Mucosa of stomach (tissue), 1 donor: ENCODE measurements around the gene ETS1.
A peak's percentile ranks its signal among the peaks of the same experiment; 100 is the strongest.

Source experiments
- H3K27me3 ChIP-seq: one replicate; pipeline ENCODE4 v1.7.0; 2013; ENCODE audit warnings: mild to moderate bottlenecking, low read length; ENCODE audit not compliant: control insufficient read depth, insufficient read depth
- H3K36me3 ChIP-seq: one replicate; pipeline ENCODE4 v1.7.0; 2013; ENCODE audit warnings: low read length; ENCODE audit not compliant: control insufficient read depth, insufficient read depth
- H3K4me1 ChIP-seq: one replicate; pipeline ENCODE4 v1.7.0; 2013; ENCODE audit warnings: mild to moderate bottlenecking, low read length; ENCODE audit not compliant: control insufficient read depth, insufficient read depth
- H3K4me3 ChIP-seq: one replicate; pipeline ENCODE4 v1.7.0; 2013; ENCODE audit warnings: low read length
- H3K9ac ChIP-seq: one replicate; pipeline ENCODE4 v1.7.0; 2013; ENCODE audit warnings: mild to moderate bottlenecking, low read length, moderate library complexity
- H3K9me3 ChIP-seq: one replicate; pipeline ENCODE4 v1.7.0; 2013; ENCODE audit warnings: mild to moderate bottlenecking, low read length, moderate library complexity; ENCODE audit not compliant: control insufficient read depth
- donor health status: Pancreatic carcinoma.

Gene ETS1

DNA sequence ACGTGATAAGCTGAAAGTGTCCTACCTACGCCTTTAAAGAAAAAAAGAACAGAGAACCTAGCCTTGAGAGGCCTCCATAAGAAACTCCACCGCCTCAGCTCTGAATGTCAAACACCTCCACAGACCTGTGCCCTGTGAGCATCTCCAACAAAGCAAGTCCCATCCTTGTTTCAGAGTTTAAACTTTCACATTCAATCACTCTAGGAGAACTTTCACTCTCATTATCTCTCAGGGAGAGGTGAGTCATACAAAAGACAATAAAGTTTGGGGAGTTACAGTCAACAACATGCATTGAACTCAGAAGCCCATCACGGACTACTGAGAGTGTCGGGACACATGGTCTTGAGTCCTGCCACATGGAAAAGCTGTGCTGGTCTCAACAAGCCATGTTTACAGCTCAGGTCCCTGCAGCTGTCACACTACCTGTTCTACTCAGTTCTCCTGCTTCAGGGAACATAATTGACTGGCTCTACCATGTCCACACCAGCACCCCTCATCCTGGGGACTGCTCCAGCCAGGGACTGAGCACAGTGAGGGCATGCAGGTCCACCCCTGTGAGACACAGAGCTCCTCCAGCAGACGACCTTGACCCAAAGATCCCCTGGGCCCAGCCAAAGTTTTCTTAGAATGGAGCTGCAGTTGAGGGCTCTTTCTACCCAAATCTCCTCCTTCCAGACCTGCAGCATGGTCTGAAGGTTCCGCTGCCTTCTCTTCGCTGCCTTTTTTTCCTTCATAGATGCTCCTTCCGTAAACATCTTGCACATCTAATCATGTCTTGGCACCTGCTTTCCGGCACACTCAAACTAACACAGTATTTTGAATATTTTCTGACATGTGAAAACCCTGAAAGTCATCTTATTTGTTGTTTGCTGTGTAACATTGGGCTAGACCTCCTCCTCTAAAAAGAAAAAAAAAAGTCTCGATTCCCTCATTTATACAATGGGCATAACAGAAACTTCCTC lies 114.9 kb downstream of the ETS1 start:
- Histone ChIP-seq H3K9me3 (no peaks in the 10 kb centered on the region), H3K4me3 (no peak overlapping the region), H3K36me3 (no peaks in the 10 kb centered on the region), H3K27me3 (no peaks in the 10 kb centered on the region), H3K9ac (no peak overlapping the region), H3K4me1 (peaks cover 78% of the 10 kb centered on the region)

DNA sequence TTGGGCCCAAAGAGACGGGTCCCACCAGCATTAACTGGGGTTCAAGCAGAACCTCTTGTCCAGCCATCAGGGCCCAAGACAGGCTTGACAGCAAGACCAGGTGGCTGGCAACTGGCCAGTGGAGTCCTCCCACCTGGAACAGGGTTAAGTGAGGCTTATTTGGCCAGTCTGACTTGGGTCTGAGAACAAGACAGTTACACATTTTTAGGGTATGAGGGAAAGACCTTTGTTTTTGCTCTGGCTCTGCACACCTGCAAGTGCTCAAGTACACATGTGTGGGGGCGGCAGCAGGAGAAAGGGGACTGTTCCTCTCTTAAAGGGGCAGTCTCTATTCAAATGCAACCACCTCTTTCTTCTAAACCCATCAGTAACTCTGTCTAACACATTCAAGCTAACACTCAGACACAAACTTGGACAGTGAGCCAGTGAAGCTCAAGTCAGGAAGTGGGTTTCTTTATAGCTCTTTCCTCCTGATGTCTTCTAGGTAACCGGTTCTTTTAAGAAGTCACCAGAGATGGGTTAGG lies 116.2 kb downstream of the ETS1 start:
- no peak overlapping the region for H3K9ac ChIP-seq
- H3K4me1 ChIP-seq, result peaks cover 74% of the 10 kb centered on the region
- no peaks in the 10 kb centered on the region for H3K36me3 ChIP-seq
- H3K4me3 ChIP-seq, result no peak overlapping the region
- no peaks in the 10 kb centered on the region for H3K9me3 ChIP-seq
- no peaks in the 10 kb centered on the region for H3K27me3 ChIP-seq

DNA sequence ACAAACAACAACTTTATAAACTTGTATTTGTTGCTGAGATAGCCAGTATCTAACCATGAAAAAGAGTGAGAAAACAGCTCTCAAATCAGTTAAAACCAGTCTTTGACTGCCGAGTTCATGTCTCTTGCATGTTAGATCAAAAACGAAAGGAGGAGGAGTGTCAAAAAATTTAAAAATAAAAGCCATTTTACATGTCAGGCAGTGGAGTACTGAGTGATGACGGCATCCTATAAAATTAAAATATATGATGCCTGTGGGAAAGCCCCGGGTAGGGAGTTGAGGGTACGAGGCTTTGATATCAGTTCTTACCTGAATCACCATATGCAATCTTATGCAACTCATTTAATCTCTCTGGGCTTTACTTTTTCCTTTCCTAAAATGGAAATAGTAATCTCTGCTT lies 117.3 kb downstream of the ETS1 start:
- Histone ChIP-seq H3K4me3 (no peak overlapping the region), H3K27me3 (no peaks in the 10 kb centered on the region), H3K9me3 (no peaks in the 10 kb centered on the region), H3K9ac (no peak overlapping the region), H3K4me1 (peaks cover 63% of the 10 kb centered on the region), H3K36me3 (no peaks in the 10 kb centered on the region)

DNA sequence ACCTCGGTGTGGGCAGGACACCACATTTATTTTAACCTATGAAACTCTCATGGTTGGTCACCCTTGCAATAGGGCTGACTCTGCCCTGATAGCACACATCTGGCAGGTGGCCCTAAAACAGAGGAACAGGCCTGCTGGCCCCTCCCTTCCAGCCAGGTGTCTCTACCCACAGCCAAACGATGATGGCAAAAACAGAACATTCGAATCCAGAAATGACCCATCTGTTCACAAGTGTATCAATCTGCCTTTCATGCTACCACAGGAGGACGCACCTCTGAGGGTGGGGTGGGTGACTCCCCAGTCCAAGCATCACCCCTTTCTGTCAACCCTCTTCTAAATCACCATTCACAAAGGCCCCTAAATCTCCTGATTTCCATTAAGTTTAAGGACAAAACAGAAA lies 118.1 kb downstream of the ETS1 start:
- Histone ChIP-seq H3K4me1 (peaks cover 63% of the 10 kb centered on the region), H3K36me3 (no peaks in the 10 kb centered on the region)

DNA sequence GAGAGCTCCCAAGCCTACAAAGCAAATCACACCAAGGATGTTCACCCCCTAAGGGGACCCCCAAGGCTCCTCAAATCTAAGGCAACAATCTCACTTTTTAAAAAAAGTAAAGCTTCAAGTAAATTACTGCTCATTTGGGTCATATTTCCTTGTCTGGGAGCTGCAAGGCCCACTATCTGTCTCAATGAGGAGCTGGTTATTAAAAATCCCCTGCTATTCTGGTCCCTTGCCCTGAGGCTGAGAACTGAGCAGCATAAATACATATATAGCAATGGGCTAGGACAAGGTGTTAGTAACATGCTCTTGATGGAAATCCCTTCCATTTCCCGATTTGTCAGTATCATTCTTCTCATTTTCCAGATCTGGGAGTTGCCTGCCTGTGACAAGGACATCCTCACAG lies 119.2 kb downstream of the ETS1 start:
- Histone ChIP-seq H3K9ac (no peak overlapping the region), H3K4me3 (no peak overlapping the region), H3K27me3 (no peaks in the 10 kb centered on the region), H3K9me3 (no peaks in the 10 kb centered on the region), H3K4me1 (peaks cover 64% of the 10 kb centered on the region), H3K36me3 (no peaks in the 10 kb centered on the region)

More for the DNA sequence above, 118.1 kb downstream of the ETS1 start:
- Histone ChIP-seq H3K4me3 (no peak overlapping the region), H3K27me3 (no peaks in the 10 kb centered on the region), H3K9me3 (no peaks in the 10 kb centered on the region), H3K9ac (no peak overlapping the region)

DNA sequence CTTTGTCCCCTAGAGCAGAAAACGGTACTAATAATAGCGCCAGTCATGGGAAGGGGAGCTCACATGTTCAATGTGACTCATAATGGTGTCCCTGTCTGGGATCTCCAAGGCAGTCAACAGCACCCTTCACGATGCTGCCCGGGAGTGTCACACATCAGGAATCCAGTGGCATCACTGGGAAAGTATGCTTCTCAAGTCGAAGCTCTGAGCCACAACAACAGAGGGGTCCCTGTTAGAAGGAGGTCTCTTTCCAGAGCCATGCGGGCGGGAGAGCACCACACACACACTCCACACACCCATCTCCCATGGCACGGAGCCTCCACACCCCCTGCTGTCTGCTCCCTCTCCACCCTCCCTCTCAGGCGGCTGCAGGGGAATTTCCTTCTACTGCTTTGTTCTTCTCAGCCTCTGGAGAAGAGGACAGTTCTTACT lies 119.7 kb downstream of the ETS1 start:
- Histone ChIP-seq H3K27me3 (no peaks in the 10 kb centered on the region), H3K9ac (no peak overlapping the region), H3K9me3 (no peaks in the 10 kb centered on the region), H3K36me3 (no peaks in the 10 kb centered on the region), H3K4me1 (peaks cover 59% of the 10 kb centered on the region), H3K4me3 (no peak overlapping the region)

DNA sequence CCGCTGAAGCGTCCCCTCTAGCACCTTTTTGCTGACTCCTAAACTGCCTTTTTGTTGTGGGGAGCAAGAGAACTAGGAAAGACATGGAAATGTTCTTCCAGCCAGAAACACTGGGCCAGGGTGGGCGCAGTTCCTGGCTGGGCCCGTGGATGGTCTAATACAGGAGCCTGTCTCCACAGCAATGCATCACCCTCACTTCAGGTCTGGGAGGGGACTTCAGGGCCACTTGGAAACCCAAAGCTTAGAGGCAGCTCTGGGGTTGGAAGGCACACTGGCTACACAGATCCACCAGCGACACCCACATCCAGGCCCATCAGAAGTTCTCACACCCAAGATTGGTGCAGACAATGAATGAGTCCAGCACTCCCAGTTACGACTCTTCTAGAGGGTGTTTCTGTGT lies 120.3 kb downstream of the ETS1 start:
- no peak overlapping the region for H3K9ac ChIP-seq
- H3K27me3 ChIP-seq, result no peaks in the 10 kb centered on the region
- H3K36me3 ChIP-seq, result no peaks in the 10 kb centered on the region
- no peaks in the 10 kb centered on the region for H3K9me3 ChIP-seq
- H3K4me1 ChIP-seq, result peaks cover 54% of the 10 kb centered on the region
- no peak overlapping the region for H3K4me3 ChIP-seq

DNA sequence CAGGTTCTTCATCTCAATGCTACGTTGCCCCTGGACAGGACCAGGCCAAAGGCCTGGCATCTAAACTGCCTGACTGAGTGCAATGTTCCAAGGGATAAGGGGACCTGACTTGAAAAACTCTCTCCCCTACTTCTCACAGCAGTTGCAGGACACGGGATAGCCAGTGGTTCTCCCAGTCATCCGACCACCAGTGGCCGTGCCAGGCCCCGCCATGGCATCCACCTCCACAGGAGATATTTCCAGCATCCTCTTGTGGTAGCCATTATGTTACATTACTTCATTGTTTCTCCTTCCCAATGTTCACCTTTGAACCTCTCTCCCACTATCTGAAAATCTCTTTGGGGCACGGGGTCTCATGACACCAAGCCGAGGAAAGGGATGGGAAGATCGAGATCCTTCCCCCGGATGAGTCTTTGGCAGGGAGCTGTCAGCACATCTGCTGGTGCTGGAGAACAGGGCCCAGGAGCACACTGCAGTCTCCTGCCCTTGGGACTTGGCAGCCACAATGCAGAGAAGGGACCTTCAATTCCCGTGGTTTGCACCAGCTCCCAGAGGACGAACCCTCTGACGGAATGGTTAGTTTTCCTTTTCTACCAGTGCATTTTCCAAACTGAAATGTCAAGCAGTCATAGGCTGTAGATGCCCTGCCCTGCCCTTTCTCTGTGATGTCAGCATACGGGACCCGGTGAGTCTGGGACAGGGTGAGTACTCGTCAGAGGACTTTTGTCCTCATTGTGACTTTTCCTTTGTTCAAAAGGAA lies 121.2 kb downstream of the ETS1 start:
- Histone ChIP-seq H3K9me3 (no peaks in the 10 kb centered on the region), H3K9ac (no peak overlapping the region), H3K4me1 (peaks cover 47% of the 10 kb centered on the region), H3K4me3 (no peak overlapping the region), H3K27me3 (no peaks in the 10 kb centered on the region), H3K36me3 (no peaks in the 10 kb centered on the region)

DNA sequence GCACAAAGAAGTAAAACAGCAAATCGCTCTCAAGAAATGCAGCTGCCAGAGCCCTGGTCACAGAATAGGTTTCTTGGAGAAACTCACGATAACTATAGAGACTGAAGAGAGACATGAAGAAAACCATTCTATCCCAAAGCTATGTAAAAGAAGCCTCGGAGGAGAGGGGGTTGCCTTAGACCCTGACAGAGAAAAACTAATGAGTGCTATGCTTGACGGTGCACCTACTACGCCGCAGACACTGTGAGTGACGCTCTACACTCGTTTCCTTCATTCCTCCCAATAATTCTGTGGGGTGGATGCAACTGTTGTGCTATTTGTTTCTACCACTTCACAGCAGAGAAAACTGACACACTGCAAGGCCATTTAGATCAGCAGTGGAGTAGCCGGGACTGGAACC lies 121.8 kb downstream of the ETS1 start:
- no peak overlapping the region for H3K4me3 ChIP-seq
- no peaks in the 10 kb centered on the region for H3K36me3 ChIP-seq
- H3K27me3 ChIP-seq, result no peaks in the 10 kb centered on the region
- H3K4me1 ChIP-seq, result peaks cover 44% of the 10 kb centered on the region
- no peaks in the 10 kb centered on the region for H3K9me3 ChIP-seq
- no peak overlapping the region for H3K9ac ChIP-seq

DNA sequence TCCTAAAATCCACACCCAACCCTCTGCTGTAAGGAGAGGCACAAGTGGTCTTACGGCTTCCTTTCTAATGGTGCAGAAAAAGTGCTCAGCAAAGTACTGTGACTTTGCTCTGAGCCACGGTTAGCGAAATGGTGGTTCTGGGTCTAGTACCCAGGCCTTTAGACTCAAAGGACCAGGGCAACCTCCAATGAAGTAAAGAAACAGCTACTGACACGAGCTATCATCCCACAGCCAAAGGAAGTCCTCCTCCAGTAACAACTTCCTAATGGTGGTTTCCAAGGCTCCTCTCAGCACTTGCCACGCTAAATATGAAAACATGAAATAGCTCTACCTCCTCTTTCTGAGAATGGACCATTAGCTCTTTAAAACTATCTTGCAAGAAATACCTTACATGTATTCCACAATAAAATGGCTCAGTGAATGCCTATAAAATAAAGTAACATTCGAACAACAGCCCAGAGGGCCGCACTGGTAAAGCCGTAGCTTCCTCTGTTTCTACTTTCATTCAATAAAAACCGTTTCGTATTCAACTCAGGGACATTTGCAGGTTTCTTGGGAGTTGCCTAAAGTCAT lies 122.4 kb downstream of the ETS1 start:
- no peaks in the 10 kb centered on the region for H3K9me3 ChIP-seq
- peaks cover 43% of the 10 kb centered on the region for H3K4me1 ChIP-seq
- H3K36me3 ChIP-seq, result no peaks in the 10 kb centered on the region

DNA sequence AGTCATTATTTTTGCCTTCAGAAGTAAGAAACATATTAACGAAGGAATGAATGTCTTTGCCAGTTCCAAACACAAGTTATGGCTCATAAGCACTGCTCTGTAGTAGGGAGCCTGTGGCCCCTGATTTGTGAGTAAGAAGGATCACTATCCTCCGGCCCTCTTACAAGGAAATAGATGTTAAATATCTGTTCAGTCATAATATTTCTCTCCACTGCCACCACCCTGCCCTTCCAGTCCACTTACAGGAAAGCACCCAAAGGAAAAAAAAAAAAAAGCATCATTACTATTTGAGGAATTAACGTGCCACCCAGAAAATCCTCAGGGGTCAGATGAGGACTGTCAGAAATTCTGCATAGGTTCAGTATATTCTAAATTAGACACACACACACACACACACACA lies 123.4 kb downstream of the ETS1 start:
- no peak overlapping the region for H3K4me3 ChIP-seq
- no peaks in the 10 kb centered on the region for H3K36me3 ChIP-seq
- no peak overlapping the region for H3K9ac ChIP-seq
- H3K4me1 ChIP-seq, result peaks cover 34% of the 10 kb centered on the region
- H3K27me3 ChIP-seq, result no peaks in the 10 kb centered on the region
- no peaks in the 10 kb centered on the region for H3K9me3 ChIP-seq

More for the DNA sequence above, 122.4 kb downstream of the ETS1 start:
- Histone ChIP-seq H3K4me3 (no peak overlapping the region), H3K27me3 (no peaks in the 10 kb centered on the region), H3K9ac (peak overlapping the region; percentile 3)
